B cell (primary cell): ENCODE results near the gene SDR42E1.

Source experiments
- CTCF ChIP-seq: fragments of 200-600 bp; IDR thresholded peaks from one replicate; pipeline ENCODE4 v1.8.0; 2022; ENCODE audit warnings: antibody characterized with exemption, mild to moderate bottlenecking
- EZH2 ChIP-seq: IDR thresholded peaks from 2 replicates; pipeline ENCODE4 v1.6.1; 2012; ENCODE audit warnings: borderline replicate concordance, low read depth, mild to moderate bottlenecking, moderate library complexity, low read length; ENCODE audit not compliant: insufficient read depth, poor library complexity, severe bottlenecking

GRCh38 chr16:81946206-81946605, 65.1 kb downstream of the SDR42E1 start:
- TF ChIP-seq CTCF: no peak
- no peak for TF ChIP-seq EZH2
